ENCODE data around the gene GRAMD2B. TPM values are rescaled to one million over a fixed set of nuclear protein-coding genes. Genes with fewer than 3 reads are reported as not detected.

GRAMD2B gene
- total RNA-seq, 1 donor from 2014 or later: 13.7 TPM

DNA sequence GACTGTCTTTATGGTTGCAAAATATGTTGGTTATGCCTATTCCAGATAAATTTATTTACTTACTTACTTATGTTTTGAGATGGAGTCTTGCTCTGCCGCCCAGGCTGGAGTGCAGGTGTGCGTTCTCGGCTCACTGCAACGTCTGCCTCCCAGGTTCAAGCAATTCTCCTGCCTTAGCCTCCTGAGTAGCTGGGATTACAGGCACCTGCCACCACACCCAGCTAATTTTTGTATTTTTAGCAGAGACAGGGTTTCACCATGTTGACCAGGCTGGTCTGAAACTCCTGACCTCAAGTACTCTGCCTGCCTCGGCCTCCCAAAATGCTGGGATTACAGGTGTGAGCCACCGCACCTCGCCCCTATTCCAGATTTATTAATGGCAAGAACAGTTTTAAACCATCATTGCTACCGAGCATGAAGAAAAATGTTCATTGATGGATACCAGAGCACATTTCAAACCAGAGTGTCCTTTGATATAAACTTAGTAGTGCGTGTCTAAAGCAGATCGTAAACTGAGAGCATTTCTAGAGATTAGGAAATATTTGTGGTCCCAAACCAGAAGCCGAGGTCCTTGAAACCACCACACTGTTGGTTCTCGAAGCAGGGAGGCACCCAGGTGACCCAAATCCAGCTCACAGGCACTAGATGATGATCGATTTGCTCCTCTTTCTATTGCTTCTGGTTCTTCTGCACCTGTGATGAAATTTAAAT is 85.2 kb downstream of the GRAMD2B start:
- intact Hi-C loops (cut with DNase I): no loop called here
- Histone ChIP-seq H3K9me3 (no peaks in the 10 kb centered on the region), H3K4me1 (peaks cover 17% of the 10 kb centered on the region), H3K36me3 (no peaks in the 10 kb centered on the region), H3K27ac (peak overlapping the region; percentile 66), H3K4me3 (no peak overlapping the region), H3K27me3 (ENCODE audit: low read depth) (no peaks in the 10 kb centered on the region)
- TF ChIP-seq, protein P1, sequence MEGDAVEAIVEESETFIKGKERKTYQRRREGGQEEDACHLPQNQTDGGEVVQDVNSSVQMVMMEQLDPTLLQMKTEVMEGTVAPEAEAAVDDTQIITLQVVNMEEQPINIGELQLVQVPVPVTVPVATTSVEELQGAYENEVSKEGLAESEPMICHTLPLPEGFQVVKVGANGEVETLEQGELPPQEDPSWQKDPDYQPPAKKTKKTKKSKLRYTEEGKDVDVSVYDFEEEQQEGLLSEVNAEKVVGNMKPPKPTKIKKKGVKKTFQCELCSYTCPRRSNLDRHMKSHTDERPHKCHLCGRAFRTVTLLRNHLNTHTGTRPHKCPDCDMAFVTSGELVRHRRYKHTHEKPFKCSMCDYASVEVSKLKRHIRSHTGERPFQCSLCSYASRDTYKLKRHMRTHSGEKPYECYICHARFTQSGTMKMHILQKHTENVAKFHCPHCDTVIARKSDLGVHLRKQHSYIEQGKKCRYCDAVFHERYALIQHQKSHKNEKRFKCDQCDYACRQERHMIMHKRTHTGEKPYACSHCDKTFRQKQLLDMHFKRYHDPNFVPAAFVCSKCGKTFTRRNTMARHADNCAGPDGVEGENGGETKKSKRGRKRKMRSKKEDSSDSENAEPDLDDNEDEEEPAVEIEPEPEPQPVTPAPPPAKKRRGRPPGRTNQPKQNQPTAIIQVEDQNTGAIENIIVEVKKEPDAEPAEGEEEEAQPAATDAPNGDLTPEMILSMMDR (IDR thresholded peaks at IDR 0.05): no peak
- DNase-seq: no peak
- ATAC-seq: no peak

DNA sequence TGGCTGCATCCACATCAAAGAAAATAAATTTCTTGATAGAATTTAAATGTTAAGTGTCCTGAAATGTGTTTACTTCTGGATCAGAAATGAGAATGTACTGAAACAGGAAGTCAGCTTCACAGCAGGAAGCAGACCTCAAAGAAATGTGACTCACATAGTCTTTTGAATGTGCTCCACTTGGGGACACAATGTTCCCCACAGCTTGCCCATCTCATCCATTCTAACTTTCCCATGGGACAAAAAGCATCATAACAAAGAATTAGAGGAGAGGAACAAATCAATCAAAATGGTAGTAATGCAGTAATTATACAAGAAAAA is 85.7 kb downstream of the GRAMD2B start:
- peak; percentile 72 to 81 for ATAC-seq
- peaks cover 13% of the 10 kb centered on the region for H3K4me1 ChIP-seq
- H3K9me3 ChIP-seq: no peaks in the 10 kb centered on the region

DNA sequence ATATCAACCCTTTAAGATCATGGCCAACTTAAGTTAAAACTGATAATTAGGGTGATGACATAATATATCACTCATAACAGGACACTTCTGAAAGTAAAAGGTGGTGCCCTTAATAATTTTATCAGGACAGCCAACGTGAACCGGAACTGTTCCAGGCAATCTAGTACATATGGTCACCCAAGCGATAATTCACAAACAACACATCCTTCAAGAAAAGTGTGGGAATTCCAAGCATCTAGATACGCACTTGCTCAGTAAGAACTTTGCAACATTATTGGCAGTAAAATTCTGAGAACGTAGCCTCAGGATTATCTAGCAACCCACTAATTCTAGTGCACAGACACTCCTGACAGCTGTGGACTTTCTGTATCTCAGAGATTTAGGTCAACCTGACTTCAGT is 86.1 kb downstream of the GRAMD2B start:
- no peaks in the 10 kb centered on the region for H3K9me3 ChIP-seq
- peaks cover 13% of the 10 kb centered on the region for H3K4me1 ChIP-seq
- no peak for DNase-seq
- no peaks in the 10 kb centered on the region for H3K27me3 ChIP-seq (ENCODE audit: low read depth)
- TF ChIP-seq, protein P1 (IDR thresholded peaks at IDR 0.05): no peak
- no peak for ATAC-seq
- H3K36me3 ChIP-seq: no peaks in the 10 kb centered on the region
- H3K27ac ChIP-seq: no peak overlapping the region
- intact Hi-C loops (cut with DNase I): no loop called here
- no peak overlapping the region for H3K4me3 ChIP-seq

More for the DNA sequence above, 85.7 kb downstream of the GRAMD2B start:
- Histone ChIP-seq H3K4me3 (no peak overlapping the region), H3K27me3 (ENCODE audit: low read depth) (no peaks in the 10 kb centered on the region), H3K27ac (peak overlapping the region; percentile 66), H3K36me3 (no peaks in the 10 kb centered on the region)
- intact Hi-C loops (cut with DNase I): no loop called here
- TF ChIP-seq, protein P1 (IDR thresholded peaks at IDR 0.05): no peak
- DNase-seq: no peak

DNA sequence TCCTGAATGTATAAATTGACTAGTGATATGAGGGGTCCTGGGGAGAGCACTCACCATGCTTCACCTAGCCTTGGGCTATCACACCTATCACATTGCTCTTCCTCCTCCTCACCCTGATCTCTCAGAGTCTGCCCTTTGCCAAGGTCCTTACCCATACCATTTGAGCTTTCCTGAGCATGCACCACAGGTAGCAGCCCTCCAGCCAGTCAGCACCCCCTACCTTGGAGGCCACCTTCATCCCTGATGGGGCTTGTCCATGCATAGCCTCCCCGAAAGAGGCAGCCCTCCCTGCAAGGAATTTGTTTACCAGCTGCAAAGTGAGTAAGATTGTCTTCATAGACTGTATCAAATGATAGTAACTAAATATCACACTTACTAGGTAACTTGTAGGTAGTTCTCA is 88.8 kb downstream of the GRAMD2B start:
- ATAC-seq: no peak

DNA sequence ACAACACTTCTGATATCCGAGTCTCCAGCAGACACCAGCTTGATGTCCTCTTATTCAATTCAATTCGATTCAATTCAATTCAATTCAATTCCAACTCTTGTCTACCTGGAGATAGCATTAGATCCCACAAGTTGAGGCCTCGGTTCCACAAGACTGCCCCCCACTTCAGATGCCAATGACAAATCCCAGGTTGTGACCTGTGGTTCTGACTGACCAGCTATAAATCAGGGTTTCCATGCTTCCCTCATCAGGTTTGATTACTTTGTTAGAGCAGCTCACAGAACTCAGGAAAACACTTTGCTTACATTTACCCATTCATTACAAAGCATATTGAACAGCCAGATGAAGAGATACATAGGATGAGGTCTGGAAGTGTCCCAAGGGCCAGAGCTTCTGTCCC is 89.2 kb downstream of the GRAMD2B start:
- no peaks in the 10 kb centered on the region for H3K27me3 ChIP-seq (ENCODE audit: low read depth)
- H3K36me3 ChIP-seq: no peaks in the 10 kb centered on the region
- no peak for ATAC-seq

More for the DNA sequence above, 88.8 kb downstream of the GRAMD2B start:
- Histone ChIP-seq H3K9me3 (no peaks in the 10 kb centered on the region), H3K27me3 (ENCODE audit: low read depth) (no peaks in the 10 kb centered on the region), H3K36me3 (no peaks in the 10 kb centered on the region), H3K27ac (no peak overlapping the region), H3K4me3 (no peak overlapping the region), H3K4me1 (peaks cover 24% of the 10 kb centered on the region)
- no peak for DNase-seq
- intact Hi-C loops (cut with DNase I): no loop called here
- TF ChIP-seq, protein P1 (IDR thresholded peaks at IDR 0.05): no peak

More for the DNA sequence above, 89.2 kb downstream of the GRAMD2B start:
- intact Hi-C loops (cut with DNase I): no loop called here
- Histone ChIP-seq H3K4me1 (peaks cover 24% of the 10 kb centered on the region), H3K4me3 (no peak overlapping the region), H3K27ac (no peak overlapping the region), H3K9me3 (no peaks in the 10 kb centered on the region)
- DNase-seq: no peak
- TF ChIP-seq, protein P1 (IDR thresholded peaks at IDR 0.05): no peak

Measured in lower lobe of right lung (tissue), 2 donors.